Retinal pigment epithelial cell (primary cell): Measurements from ENCODE around the gene IKZF1.

Source experiments
- DNase-seq: peaks from one replicate; pipeline ENCODE4 v3.0.0-alpha.2; 2010; ENCODE audit warnings: low read depth
- H3K4me3 ChIP-seq: 2 replicates; pipeline ENCODE4 v1.5.1; 2011; ENCODE audit warnings: mild to moderate bottlenecking, low read length, control low read depth, moderate library complexity
- CTCF ChIP-seq: conservative IDR thresholded peaks from 2 replicates; pipeline ENCODE4 v1.5.1; 2011; ENCODE audit warnings: low read depth, low read length, control low read depth, inconsistent platforms

IKZF1 gene

GRCh38 chr7:50422858-50423257 is 118.3 kb downstream of the IKZF1 start:
- no peak overlapping the region for H3K4me3 ChIP-seq
- DNase-seq = no peak
- no peak for TF ChIP-seq CTCF

GRCh38 chr7:50423860-50424259 is 119.3 kb downstream of the IKZF1 start:
- no peak for TF ChIP-seq CTCF
- H3K4me3 ChIP-seq = no peak overlapping the region
- DNase-seq = no peak

GRCh38 chr7:50425318-50425717 is 120.8 kb downstream of the IKZF1 start:
- DNase-seq = no peak
- no peak overlapping the region for H3K4me3 ChIP-seq
- no peak for TF ChIP-seq CTCF

- TF ChIP-seq CTCF = no peak
- no peak overlapping the region for H3K4me3 ChIP-seq
Observed at GRCh38 chr7:50426280-50427045, 121.9 kb downstream of the IKZF1 start.

GRCh38 chr7:50427518-50427917 is 123.0 kb downstream of the IKZF1 start:
- no peak for TF ChIP-seq CTCF
- no peak overlapping the region for H3K4me3 ChIP-seq
- DNase-seq = no peak

More at GRCh38 chr7:50426280-50427045, 121.9 kb downstream of the IKZF1 start:
- no peak for DNase-seq

GRCh38 chr7:50428911-50429310 is 124.4 kb downstream of the IKZF1 start:
- no peak overlapping the region for H3K4me3 ChIP-seq
- TF ChIP-seq CTCF = no peak
- no peak for DNase-seq

- H3K4me3 ChIP-seq = no peak overlapping the region
- DNase-seq = no peak
- TF ChIP-seq CTCF = no peak
Observed at GRCh38 chr7:50431316-50431715, 126.8 kb downstream of the IKZF1 start.
